Gastrocnemius medialis (tissue), 4 donors: ENCODE measurements around the gene TAOK1.

Experiments
- POLR2A ChIP-seq, 2 donors: fragments of 450-650 bp; IDR thresholded peaks; one replicate each; pipeline ENCODE4 v1.6.1; 2017; ENCODE audit warnings: antibody characterized with exemption in 2 of 2, mild to moderate bottlenecking in 2 of 2, moderate library complexity in 2 of 2
- TF ChIP-seq, protein P1 (sequence below), 5 experiments: fragments of 450-650 bp in 3 of 5; fragments of 200-600 bp in 2 of 5; sonication (generic) in 2 of 5; IDR thresholded peaks in 4 of 5; conservative IDR thresholded peaks in 1 of 5; 1 replicate in 4 of 5; 2 replicates in 1 of 5; pipeline ENCODE4 v1.5.1; 2016 to 2019; ENCODE audit warnings: antibody characterized with exemption in 5 of 5, mild to moderate bottlenecking in 3 of 5, moderate library complexity in 3 of 5

DNA sequence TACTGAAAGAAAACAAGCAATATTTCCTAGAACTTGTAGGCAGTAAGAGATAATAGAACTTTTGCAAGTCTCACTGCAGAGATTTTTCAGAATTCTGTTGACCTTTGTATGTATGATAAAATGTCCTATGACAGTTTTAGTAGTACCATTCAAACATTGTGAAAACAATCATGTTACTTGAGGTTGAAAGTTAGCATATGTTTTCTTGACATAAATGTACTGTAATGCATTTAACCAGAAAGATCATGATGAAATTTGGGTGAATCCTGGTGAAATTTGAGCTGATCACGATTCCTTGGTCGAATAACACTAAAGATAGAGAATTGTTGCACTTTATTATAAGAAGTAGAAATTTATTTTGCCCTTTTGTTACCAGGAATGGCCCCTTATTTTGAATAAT is 85.7 kb downstream of the TAOK1 start:
- TF ChIP-seq POLR2A (IDR thresholded peaks at IDR 0.05) = no peak
- TF ChIP-seq, protein P1, sequence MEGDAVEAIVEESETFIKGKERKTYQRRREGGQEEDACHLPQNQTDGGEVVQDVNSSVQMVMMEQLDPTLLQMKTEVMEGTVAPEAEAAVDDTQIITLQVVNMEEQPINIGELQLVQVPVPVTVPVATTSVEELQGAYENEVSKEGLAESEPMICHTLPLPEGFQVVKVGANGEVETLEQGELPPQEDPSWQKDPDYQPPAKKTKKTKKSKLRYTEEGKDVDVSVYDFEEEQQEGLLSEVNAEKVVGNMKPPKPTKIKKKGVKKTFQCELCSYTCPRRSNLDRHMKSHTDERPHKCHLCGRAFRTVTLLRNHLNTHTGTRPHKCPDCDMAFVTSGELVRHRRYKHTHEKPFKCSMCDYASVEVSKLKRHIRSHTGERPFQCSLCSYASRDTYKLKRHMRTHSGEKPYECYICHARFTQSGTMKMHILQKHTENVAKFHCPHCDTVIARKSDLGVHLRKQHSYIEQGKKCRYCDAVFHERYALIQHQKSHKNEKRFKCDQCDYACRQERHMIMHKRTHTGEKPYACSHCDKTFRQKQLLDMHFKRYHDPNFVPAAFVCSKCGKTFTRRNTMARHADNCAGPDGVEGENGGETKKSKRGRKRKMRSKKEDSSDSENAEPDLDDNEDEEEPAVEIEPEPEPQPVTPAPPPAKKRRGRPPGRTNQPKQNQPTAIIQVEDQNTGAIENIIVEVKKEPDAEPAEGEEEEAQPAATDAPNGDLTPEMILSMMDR (IDR thresholded peaks at IDR 0.05 in 4 of 5, conservative IDR thresholded peaks at IDR 0.05 in 1 of 5) = no peak
